ENCODE data around the gene NFATC1.

DNA sequence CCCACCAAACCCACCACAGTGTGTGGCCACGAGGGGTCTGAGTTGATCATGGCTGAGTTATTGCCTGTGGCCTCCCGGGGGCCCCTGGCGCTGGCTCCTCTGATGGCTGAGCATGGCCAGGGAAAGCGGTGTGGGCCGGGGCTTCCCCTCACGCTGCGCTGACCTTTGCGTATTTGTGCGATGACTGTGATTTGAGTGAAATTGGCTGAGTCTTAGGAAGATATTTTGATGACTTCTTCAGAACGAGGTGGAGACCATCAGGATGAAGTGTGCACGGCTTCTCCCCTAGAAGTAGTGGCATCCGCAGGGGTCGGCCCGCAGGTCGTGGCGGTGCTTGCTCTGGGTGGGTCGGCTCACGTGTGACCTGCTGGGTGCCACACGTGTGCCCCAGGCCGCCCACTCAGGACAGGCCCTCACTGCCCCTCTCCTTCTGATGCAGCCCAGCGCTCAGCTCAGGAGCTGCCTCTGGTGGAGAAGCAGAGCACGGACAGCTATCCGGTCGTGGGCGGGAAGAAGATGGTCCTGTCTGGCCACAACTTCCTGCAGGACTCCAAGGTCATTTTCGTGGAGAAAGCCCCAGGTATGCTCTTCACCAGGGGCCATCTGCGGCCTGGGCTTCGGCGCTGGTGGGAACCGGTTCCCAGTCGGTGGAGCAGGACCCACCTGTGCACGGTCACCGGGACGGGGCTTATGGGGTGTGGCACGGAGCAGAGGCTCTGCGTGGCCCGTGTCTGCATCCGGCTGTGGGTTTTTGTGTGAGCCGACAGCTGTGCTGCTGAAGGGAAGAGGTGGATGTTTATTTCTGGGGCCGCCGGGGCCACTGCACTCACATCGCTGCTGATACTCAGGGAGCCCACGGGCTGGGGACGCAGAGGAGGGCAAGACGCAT, 55.8 kb downstream of the NFATC1 start:
- TF ChIP-seq POLR2A (IDR thresholded peaks at IDR 0.05): no peak
- TF ChIP-seq, protein P1, sequence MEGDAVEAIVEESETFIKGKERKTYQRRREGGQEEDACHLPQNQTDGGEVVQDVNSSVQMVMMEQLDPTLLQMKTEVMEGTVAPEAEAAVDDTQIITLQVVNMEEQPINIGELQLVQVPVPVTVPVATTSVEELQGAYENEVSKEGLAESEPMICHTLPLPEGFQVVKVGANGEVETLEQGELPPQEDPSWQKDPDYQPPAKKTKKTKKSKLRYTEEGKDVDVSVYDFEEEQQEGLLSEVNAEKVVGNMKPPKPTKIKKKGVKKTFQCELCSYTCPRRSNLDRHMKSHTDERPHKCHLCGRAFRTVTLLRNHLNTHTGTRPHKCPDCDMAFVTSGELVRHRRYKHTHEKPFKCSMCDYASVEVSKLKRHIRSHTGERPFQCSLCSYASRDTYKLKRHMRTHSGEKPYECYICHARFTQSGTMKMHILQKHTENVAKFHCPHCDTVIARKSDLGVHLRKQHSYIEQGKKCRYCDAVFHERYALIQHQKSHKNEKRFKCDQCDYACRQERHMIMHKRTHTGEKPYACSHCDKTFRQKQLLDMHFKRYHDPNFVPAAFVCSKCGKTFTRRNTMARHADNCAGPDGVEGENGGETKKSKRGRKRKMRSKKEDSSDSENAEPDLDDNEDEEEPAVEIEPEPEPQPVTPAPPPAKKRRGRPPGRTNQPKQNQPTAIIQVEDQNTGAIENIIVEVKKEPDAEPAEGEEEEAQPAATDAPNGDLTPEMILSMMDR (IDR thresholded peaks at IDR 0.05): no peak

Data from vagina (tissue), 2 donors.